GM08714 (cell line): Measurements from ENCODE around the gene NRG2.

ENCODE experiments used
- H3K4me3 ChIP-seq: fragments of 200-500 bp; sonication (Bioruptor generic); 2 replicates; pipeline ENCODE4 v1.5.1; 2014; ENCODE audit warnings: mild to moderate bottlenecking, low read length, inconsistent platforms
- ZNF274 ChIP-seq: IDR thresholded peaks from 2 replicates; pipeline ENCODE4 v1.6.1; 2012; ENCODE audit warnings: mild to moderate bottlenecking, low read depth, low read length

The NRG2 gene

GRCh38 chr5:139910036-139910435 lies 133.1 kb downstream of the NRG2 start:
- no peak overlapping the region for H3K4me3 ChIP-seq
- no peak for TF ChIP-seq ZNF274

GRCh38 chr5:139908749-139909148 lies 134.3 kb downstream of the NRG2 start:
- TF ChIP-seq ZNF274: no peak
- H3K4me3 ChIP-seq: no peak overlapping the region

GRCh38 chr5:139906661-139907060 lies 136.4 kb downstream of the NRG2 start:
- no peak for TF ChIP-seq ZNF274
- H3K4me3 ChIP-seq: no peak overlapping the region

GRCh38 chr5:139904816-139905661 lies 138.1 kb downstream of the NRG2 start:
- no peak for TF ChIP-seq ZNF274
- peak overlapping the region; percentile 16; the same call in 1 of the 2 replicates for H3K4me3 ChIP-seq

GRCh38 chr5:139904566-139904815 lies 138.6 kb downstream of the NRG2 start:
- H3K4me3 ChIP-seq: peak overlapping the region; percentile 16; the same call in 1 of the 2 replicates
- no peak for TF ChIP-seq ZNF274

GRCh38 chr5:139903795-139904565 lies 139.1 kb downstream of the NRG2 start:
- peak overlapping the region; percentile 16; the same call in 1 of the 2 replicates for H3K4me3 ChIP-seq
- TF ChIP-seq ZNF274: no peak

- H3K4me3 ChIP-seq: no peak overlapping the region
- no peak for TF ChIP-seq ZNF274
These were observed 139.7 kb downstream of the NRG2 start for GRCh38 chr5:139903450-139903794.

GRCh38 chr5:139901986-139902385 lies 141.1 kb downstream of the NRG2 start:
- TF ChIP-seq ZNF274: no peak
- H3K4me3 ChIP-seq: no peak overlapping the region

GRCh38 chr5:139901251-139901575 lies 141.9 kb downstream of the NRG2 start:
- no peak overlapping the region for H3K4me3 ChIP-seq
- no peak for TF ChIP-seq ZNF274

- H3K4me3 ChIP-seq: no peak overlapping the region
- no peak for TF ChIP-seq ZNF274
These were observed 142.4 kb downstream of the NRG2 start for GRCh38 chr5:139900546-139901250.

- no peak for TF ChIP-seq ZNF274
- no peak overlapping the region for H3K4me3 ChIP-seq
These were observed 144.1 kb downstream of the NRG2 start for GRCh38 chr5:139898981-139899380.

- no peak overlapping the region for H3K4me3 ChIP-seq
- TF ChIP-seq ZNF274: no peak
These were observed 145.1 kb downstream of the NRG2 start for GRCh38 chr5:139897982-139898381.

GRCh38 chr5:139897342-139897741 lies 145.8 kb downstream of the NRG2 start:
- TF ChIP-seq ZNF274: no peak
- no peak overlapping the region for H3K4me3 ChIP-seq

GRCh38 chr5:139896718-139897117 lies 146.4 kb downstream of the NRG2 start:
- no peak for TF ChIP-seq ZNF274
- H3K4me3 ChIP-seq: no peak overlapping the region

- H3K4me3 ChIP-seq: no peak overlapping the region
- no peak for TF ChIP-seq ZNF274
These were observed 147.5 kb downstream of the NRG2 start for GRCh38 chr5:139895647-139896046.
